ENCODE measurements around the gene MSLN.

GRCh38 chr16:766008-766819 lies 5.7 kb downstream of the MSLN start:
- TF ChIP-seq CTCF (IDR thresholded peaks at IDR 0.05) = no peak
- TF ChIP-seq EP300 (IDR thresholded peaks at IDR 0.05) = no peak
- TF ChIP-seq RAD21 (conservative IDR thresholded peaks at IDR 0.05 in 1 of 2, IDR thresholded peaks at IDR 0.05 in 1 of 2) = no peak
- TF ChIP-seq POLR2A (IDR thresholded peaks at IDR 0.05; ENCODE audit: low read length) = no peak
- no peak for TF ChIP-seq EHMT2 (IDR thresholded peaks at IDR 0.05; ENCODE audit: low read depth)
